GM21447 (cell line): ENCODE measurements around the gene ARMC3.
A peak's percentile ranks its signal among the peaks of the same experiment; 100 is the strongest.
"Not testable (repeated sequence)": the region's sequence is repeated elsewhere in the genome, so short reads cannot be mapped to it uniquely, and the experiment has no call there.

Experiments
- ATAC-seq: cut with Tn5 transposase; IDR thresholded peaks from one replicate; pipeline ENCODE4 v1.9.1; 2021; ENCODE audit not compliant: unreplicated experiment

The ARMC3 gene

DNA sequence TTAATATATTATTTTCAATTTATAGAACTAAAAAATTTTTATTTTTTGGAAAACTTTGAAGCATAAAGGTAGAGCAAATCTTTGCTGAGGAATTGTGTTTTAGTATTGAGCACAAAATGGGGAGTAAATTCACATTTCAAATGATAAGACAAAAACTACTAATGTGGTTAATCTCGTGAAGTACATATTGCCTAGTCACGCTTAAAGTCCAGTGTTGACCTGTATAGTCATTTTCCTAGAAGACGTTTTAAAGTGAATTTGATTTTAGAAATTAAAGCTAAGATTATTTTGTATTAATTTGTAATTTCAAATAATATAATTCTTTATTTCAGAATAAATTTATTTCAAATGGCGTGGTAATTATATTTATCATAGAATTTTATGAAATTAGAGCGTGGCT lies 110.3 kb downstream of the ARMC3 start:
- ATAC-seq = no peak

DNA sequence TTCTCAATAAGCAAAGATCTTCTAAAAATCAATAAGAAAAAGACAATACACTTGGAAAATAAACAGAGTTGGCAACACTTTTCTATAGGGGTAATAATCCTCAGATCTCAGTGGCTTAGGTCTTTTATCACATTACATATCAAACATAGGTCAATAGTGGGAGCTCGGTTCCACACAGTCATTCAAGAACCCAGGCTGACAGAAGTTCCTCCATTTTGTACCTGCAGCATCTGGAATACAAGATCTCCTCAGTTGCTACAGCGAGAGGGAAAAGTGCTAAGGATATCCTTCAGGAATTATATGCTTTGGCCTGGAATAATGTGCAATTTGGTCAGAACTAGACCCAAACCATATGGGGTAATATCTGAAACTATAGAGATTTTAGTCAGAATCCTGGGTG lies 112.1 kb downstream of the ARMC3 start:
- ATAC-seq = no peak

DNA sequence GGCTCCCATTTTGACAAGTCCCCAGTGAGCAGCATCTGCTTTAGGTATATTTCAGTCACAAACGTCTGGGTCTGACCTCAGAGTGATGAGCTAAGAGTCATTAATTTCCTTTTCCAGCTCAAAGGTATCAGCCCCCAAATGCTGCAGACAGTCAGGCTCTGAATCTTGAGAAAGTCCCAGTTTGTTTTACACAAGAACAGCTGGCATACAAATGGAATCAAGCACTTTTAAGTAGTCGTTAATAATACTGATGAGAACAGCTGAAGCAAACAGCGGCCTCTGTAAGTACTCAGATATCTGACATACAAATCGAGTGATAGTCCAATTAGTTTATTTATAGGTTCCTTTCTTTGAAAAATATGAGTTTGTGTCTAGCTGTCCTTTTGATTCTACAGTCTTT lies 118.2 kb downstream of the ARMC3 start:
- no peak for ATAC-seq

DNA sequence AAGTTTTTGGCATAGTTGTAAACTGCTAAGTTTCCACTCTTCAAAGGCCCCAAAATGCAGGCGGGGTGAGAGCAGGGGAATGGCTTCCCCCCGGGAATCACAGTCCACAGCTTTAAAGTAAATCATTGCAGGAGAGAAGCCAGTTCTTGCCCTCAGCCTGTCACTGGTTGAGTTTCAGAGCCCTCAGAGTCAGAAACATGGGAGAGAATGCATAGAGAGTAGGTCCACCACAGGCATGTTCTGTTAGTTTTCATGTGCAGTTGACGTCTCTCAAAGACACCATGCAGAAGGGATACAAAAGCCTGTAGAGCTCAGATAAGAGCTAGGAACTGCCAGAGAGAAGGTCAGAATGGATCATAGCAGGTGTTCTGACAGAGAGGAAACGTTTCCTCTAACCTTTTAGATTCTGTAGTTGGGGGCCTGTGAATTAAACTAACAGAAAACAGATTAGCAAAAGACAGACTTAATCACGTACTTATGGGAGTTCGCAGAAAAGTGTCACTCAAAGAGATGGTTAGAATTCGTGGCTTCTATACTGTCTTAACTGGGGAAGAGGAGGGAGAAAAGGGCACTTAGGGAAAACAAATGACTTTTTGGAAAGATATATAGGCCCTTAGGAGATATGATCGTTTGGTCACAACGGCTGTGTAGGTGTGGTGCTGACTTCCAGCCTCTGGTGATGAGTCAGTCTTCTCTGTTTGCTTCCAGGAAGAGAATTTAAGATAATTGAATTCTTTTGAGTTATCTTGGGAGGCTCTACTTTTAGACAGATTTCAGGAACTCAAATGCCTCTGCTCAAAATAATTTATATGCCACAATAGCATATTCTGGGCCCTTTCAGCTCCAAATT lies 119.6 kb downstream of the ARMC3 start:
- ATAC-seq = no peak

DNA sequence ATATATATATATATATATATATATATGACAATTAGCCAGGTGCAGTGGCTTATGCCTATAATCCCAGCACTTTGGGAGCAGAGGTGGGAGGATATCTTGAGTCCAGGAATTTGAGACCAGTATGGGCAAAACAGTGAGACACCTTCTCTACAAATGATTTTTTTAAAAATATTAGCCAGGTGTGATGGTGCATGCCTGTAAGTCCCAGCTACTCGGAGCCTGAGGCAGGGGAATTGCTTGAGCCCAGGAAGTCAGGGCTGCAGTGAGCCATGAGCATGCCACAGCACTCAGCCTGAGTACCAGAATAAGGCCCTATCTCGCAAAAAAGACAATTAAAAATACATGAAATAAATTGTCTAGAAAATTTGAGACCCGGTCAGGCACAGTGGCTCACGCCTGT lies 120.3 kb downstream of the ARMC3 start:
- ATAC-seq = no peak

DNA sequence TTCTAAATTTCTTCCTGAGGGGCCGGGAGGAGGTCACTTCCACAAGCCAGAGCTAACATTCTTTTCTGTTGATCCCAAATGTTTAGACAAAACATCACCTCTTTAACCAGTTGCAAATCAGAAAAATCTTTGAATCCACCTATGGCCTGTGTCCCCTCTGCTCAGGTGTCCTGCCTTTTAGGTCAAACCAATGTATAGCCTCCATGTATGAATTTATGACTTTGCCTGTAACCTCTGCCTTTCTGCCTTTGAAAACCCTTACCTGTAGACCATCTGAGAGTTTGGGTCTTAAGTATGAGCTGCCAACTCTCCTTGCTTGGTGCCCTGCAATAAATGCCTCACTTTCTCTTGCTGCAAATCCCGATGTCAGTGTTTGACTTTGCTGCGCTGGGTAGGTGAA lies 123.4 kb downstream of the ARMC3 start:
- ATAC-seq = no peak

DNA sequence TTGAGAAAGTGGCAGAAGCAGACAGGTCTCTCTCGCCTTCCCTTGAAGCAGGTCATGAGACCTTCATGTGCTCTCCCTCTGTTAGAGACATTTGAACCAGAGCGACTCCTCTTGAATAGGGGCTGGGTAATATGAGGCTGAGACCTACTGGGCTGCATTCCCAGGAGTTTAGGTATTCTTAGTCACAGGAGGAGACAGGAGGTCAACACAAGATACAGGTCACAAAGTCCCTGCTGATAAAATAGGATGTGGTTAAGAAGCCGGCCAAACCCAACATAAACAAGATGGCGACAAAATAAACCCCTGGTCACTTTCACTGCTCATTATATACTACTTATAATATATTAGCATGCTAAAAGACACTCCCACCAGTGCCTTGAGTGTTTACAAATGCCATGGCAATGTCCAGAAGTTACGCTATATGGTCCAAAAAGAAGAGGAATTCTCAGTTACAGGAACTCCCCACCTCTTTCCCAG lies 124.0 kb downstream of the ARMC3 start:
- no peak for ATAC-seq

DNA sequence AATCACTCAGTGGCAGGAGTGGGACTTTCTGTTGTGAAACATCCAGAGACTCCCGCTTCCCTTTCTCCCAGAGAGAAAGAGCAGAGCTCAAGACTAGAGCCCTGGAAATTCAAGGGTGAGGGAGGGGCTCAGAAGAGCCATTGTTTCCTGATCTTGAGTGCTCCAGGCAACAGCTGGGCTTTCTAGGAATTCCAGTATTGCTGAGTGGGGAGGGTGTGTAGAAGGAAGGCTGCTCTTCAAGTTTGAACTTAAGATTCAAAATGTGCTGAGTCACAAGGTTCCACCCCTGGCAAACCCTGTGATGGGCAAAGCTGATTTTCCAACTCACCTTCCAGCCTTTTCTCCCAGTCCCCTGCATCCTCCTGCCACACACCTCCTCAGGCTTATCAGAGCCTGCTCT lies 125.2 kb downstream of the ARMC3 start:
- ATAC-seq = no peak

DNA sequence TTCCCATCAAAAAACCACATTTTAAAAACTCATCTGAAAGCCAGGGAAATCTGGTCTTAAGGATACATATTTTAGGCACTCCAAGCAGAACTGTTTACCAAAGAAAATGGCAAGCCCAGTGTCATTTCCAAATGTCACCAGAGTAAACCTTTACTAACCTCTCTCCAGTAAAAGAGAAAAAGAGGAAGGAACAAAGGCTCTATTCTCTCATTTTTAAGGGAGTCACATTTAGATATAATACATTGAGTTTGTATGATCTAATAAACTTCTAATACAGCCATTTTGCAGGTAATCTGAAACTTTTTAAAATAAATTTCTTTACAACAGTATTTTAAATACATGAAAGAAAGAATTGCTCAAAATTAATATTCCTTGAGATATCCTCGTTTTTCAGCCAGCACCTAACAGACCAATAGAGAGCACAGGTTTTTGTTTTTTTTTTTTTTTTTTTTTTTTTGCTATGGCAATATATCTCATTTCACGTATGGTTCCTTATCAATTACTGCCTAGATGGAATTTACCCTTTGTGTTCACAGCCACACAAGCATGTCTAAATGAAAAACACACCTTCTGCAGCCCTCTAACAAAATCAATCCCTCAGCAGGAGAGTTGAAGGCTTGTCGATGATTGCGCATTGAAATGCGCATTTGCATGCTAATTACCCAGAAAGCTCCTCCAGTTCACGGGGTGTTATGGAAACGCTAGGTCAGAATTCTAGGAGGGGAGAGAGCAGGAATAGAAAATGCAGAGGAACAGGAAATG lies 127.8 kb downstream of the ARMC3 start:
- no peak for ATAC-seq

DNA sequence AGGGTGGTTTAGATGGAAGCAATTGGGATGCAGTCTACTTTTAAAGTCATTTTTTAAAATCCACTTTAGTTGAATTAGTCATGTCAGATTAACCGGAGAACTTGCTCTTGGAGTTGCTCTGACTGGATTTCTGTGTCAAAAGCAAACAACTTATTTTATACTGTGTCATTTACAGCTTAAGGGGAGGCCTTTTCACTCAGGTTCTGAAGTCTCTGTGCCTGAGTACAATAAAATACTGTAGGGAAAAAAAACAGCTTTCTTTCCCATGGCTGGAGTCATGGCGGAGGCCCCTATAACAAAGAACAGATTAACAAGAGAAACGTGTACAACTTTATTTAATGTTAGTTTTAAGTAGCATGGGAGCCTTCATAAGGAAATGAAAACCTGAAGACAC lies 128.3 kb downstream of the ARMC3 start:
- ATAC-seq = no peak

DNA sequence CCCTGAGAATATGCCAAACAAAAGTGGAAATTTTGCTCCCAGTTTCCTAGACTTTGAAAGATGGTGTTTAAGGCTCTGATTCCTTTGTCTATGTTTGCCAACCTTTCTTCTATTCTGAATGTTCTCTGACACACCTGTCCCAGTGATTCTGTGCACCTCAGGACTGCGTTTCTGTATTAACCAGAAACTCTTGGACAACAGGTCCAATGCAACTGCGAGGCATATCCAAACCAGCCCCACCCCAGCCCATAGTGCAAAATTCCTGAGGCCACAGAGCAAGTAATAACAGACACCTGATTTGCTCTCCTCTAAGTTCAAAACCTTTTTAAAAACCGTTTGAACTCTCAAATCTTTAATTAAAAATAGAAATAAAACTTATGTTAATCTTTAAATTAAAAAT lies 130.5 kb downstream of the ARMC3 start:
- no peak for ATAC-seq

DNA sequence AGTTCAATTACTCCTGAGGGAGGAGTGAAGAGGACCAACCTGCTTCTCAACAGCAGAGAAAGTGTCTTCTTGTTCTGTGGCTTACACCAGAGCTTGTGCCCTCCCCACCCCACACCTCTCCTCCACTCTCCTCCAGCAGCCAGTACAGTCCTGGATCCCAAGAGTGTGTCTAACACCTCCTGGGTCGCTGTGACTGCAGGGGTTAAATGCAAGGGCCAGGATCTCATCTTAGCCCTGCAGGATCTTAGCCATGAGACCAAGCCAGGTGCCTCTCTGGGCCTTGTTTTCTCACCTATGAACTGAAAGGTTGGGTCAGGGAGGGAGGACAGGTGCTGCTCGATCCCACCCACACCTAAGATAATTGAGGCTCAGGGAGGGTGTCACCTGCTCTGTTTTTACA lies 133.1 kb downstream of the ARMC3 start:
- no peak for ATAC-seq

DNA sequence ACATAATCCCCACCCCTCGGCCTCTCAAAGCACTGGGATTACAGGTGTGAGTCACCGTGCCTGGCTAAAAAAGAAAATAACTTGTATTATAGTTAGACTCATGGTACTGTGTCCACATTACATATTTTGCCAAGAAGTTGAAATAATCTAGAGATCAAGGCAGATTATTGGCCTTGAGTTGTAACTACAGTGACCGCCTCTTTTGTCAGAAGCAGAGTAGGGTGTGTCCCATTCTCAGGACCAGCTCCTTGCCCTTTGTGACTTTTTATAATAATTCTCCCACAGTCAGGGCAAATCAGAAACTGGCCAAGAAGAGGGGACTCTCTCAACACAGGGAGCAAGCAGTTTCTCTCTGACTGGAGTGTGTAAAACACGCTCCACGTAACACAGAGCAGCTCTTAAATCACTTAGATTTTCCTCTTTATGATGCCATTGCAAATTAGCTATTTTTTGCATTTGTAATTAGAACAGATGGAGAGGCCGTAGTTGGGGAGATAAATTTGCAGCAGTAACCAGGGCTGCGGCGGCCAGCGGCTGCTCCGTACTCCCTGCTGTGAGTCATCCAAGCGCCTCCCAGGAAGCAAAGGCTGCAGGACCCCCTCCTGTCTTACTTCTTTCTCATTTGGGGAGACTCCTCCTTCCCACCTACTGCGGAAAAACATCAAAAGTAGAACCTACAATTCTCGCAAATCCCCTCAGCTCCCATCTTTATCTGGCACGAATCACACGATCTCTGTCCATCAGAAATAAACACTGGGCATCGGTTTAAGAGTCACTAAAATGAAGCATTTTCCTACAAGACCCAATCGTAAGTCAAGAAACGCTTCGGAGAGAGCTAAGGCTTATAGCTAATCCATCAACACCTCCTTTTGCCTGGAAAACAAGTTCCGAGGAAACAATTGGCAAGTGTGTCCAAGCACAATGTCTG lies 135.5 kb downstream of the ARMC3 start:
- no peak for ATAC-seq

DNA sequence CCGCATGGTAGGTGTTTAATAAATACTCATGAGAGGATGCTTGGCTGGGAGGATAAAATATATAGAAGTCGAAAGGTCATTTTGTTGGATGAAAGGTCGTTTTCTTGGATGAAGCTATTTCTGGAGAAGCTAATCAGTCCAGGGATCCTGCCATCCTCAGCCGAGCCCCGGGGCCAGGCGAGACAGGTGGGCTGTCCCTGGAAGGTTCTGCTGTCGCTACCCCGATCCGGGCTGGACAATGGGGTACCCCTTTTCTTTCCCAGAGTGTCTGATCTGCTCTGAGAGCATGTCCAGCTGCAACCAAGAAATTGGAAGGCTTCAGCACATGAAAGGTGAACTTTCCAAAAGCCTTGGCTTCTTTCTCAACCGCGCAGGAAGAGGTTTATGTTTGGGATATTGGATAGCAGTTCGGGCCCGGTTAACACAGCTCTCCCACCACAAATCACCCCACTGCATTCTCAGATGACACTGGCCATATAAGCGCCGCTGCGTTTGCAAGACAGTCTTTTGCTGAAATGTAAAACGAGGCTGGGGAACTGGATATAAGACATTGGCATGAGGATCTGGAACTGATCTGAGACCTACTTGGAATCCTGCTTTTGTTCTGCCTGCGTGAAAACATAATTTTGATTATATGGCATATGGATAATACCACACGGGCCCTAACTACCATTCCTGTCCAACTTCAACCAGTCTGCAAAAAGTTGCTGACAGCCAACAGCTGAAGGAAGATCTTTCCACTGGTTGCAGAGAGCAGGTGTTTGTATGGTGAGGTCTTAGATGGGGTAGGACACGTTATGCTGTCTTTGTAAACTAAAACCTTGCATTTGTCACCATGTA lies 136.3 kb downstream of the ARMC3 start:
- no peak for ATAC-seq

DNA sequence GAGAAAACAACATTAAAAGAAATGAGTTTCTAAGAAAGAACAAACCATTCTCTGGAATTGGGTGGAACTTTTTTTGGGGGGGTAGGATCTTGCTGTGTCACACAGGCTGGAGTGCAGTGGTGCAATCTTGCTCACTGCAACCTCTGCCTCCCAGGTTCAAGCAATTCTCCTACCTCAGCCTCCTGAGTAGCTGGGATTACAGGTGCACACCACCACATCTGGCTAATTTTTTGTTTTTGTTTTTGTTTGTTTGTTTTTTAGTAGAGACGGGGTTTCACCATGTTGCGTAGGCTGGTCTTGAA lies 136.9 kb downstream of the ARMC3 start:
- not testable (repeated sequence) for ATAC-seq

DNA sequence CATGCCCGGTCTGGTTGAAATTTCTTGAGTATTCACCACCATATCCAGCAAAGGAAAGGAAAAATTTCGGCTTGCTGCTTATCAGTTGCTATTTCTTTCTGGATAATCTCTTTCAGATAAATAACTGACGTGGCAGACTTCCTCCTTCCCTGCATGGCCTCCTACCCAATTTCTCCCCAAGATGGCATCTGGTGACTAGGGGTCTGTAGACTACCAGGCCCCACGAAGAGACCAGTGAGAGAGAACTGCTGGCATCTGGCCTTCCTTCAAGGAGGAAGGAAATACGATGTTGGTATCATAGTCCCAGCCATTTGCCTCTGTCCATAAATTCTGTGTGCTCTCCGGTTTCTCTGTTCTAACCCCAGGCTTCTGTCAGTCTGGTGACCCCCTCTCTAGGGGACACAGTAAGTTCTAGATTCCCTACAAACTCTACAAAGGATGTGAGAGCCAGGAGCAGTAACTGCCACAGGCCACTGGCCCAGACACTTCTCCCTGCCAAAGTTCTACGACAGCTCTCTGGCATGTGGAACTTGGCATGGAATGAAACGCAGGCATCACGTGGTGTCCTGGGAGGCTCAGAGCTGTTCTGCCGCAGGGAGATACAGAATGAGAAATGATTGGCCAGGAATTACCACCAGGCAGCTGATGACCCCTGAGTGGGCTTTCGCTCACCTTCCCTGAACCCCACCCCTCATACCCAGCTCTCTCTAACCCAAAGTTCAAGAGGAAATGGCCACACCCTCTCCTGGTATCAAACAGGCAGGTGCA lies 137.5 kb downstream of the ARMC3 start:
- ATAC-seq = no peak

DNA sequence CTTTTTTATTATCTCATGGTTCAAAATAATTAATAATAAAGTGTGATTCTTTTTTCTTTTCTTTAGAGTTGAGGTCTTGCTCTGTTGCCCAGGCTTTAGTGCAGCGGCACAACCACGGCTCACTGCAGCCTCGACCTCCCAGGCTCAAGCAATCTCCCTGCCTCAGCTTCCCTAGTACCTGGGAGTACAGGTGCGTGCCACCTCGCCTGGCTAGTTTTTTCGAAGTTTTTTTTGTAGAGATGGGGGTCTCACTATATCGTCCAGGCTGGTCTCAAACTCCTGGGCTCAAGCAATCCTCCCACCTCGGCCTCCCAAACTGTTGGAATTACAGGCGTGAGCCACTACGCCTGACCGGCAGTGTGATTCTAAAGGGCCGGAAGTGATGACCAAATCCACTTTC lies 139.5 kb downstream of the ARMC3 start:
- ATAC-seq = no peak

DNA sequence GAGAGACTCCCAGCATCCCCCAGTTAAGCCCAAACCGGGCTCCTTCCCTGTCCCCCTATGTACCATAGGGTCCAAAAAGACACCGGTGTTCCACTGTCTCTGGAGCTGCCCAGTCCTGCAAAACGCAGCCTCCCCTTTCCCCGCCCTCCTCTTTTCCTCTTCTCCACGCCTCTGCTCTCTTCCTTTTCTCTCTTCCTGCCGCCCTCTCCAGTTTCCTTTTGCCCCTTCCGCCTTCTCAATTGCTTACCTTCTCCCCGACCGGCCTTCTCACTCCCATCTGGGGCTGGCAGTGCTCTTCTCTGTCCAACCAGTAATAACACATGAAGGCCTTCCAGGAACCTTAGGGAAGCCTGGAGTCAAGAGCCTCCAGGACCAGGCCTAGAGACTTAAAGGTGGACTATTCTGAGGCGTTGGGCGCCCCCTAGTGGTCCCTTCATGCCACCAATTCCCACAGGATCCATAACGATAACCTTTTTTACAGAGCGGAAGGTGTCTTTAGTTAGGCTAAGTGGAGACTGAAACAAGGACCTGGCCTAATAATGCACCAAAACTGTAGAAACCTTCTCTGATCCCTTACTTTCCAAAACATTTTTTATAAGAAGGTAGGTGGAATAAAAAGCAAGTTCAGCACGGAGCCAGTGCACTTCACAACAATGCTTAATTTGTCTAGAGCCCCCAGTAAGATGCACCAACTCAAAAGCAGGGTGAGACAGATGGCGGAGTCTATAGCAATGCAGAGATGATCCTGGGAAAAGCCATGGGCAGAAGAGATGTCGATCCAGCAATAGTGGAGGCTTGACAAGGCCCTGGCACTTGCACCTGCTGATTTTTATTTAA lies 140.3 kb downstream of the ARMC3 start:
- ATAC-seq = peak; percentile 54
